CD14-positive monocyte (primary cell): ENCODE results near the gene LPCAT3. TPM values are rescaled to one million over a fixed set of nuclear protein-coding genes. Genes with fewer than 3 reads are reported as not detected.
A peak's percentile ranks its signal among the peaks of the same experiment; 100 is the strongest.

Experiments
- DNase-seq, 3 donors: peaks; one replicate each; pipeline ENCODE4 v3.0.0-alpha.2; 2011 to 2022
- H2AFZ ChIP-seq: 2 replicates; pipeline ENCODE4 v1.6.0; 2012; ENCODE audit warnings: mild to moderate bottlenecking, low read depth, low read length, inconsistent platforms; ENCODE audit not compliant: insufficient read depth, poor library complexity, severe bottlenecking
- H3K27ac ChIP-seq, 2 donors: 1 replicate in 1 of 2; 2 replicates in 1 of 2; pipeline ENCODE4 v1.5.1; 2012 to 2013; ENCODE audit warnings: low read length in 2 of 2, control low read depth in 1 of 2, inconsistent platforms in 1 of 2, low read depth in 1 of 2, mild to moderate bottlenecking in 1 of 2
- H3K27me3 ChIP-seq, 2 donors: one replicate each; pipeline versions ENCODE4 v1.6.0 to v1.6.1; 2011 to 2013; ENCODE audit warnings: low read length in 2 of 2; ENCODE audit not compliant: control insufficient read depth in 2 of 2, insufficient read depth in 2 of 2
- H3K36me3 ChIP-seq, 2 donors: replicated peaks in 1 of 2; 1 replicate in 1 of 2; 2 replicates in 1 of 2; pipeline versions ENCODE4 v1.5.1 to v1.6.1; 2012 to 2013; ENCODE audit warnings: low read length in 2 of 2, control low read depth in 1 of 2, inconsistent platforms in 1 of 2, mild to moderate bottlenecking in 1 of 2; ENCODE audit not compliant: insufficient read depth in 2 of 2, control insufficient read depth in 1 of 2
- H3K4me1 ChIP-seq, 2 donors: 1 replicate in 1 of 2; 2 replicates in 1 of 2; pipeline versions ENCODE4 v1.5.1 to v1.6.1; 2012 to 2013; ENCODE audit warnings: low read length in 2 of 2, control low read depth in 1 of 2, inconsistent platforms in 1 of 2, mild to moderate bottlenecking in 1 of 2, moderate library complexity in 1 of 2; ENCODE audit not compliant: insufficient read depth in 2 of 2, control insufficient read depth in 1 of 2
- H3K4me2 ChIP-seq: replicated peaks from 2 replicates; pipeline ENCODE3; 2012; ENCODE audit warnings: low read length, moderate library complexity, mild to moderate bottlenecking; ENCODE audit not compliant: poor library complexity, severe bottlenecking; ENCODE audit errors: extremely low read depth
- H3K4me3 ChIP-seq, 3 experiments: fragments of 200-600 bp in 1 of 3; sonication (generic) in 1 of 3; replicated peaks in 1 of 3; 1 replicate in 2 of 3; 2 replicates in 1 of 3; pipeline ENCODE4 v1.5.1; 2011 to 2013; ENCODE audit warnings: low read length in 3 of 3, mild to moderate bottlenecking in 3 of 3, control low read depth in 2 of 3, low read depth in 2 of 3, inconsistent platforms in 1 of 3, moderate library complexity in 1 of 3
- H3K79me2 ChIP-seq: 2 replicates; pipeline ENCODE4 v1.6.0; 2012; ENCODE audit warnings: mild to moderate bottlenecking, control low read depth, inconsistent platforms, low read length, moderate library complexity; ENCODE audit not compliant: insufficient read depth
- H3K9ac ChIP-seq: 2 replicates; pipeline ENCODE4 v1.6.0; 2017; ENCODE audit warnings: low read length, mild to moderate bottlenecking; ENCODE audit not compliant: insufficient read depth, poor library complexity, severe bottlenecking
- H3K9me3 ChIP-seq, 2 donors: replicated peaks in 1 of 2; 1 replicate in 1 of 2; 2 replicates in 1 of 2; pipeline versions ENCODE4 v1.5.1 to v1.6.1; 2012 to 2013; ENCODE audit warnings: low read length in 2 of 2, control low read depth in 1 of 2; ENCODE audit not compliant: control insufficient read depth in 1 of 2, insufficient read depth in 1 of 2
- H4K20me1 ChIP-seq: 2 replicates; pipeline ENCODE4 v1.6.0; 2012; ENCODE audit warnings: mild to moderate bottlenecking, low read length, control low read depth, moderate library complexity; ENCODE audit not compliant: insufficient read depth
- H3K27ac Mint-ChIP-seq, 7 donors: one replicate each; pipeline ENCODE4 v1.8.0; 2020; ENCODE audit warnings: mild to moderate bottlenecking in 7 of 7, mixed read lengths in 7 of 7, moderate library complexity in 6 of 7, inconsistent platforms in 2 of 7
- H3K27me3 Mint-ChIP-seq, 3 donors: one replicate each; pipeline ENCODE4 v1.8.0; 2021 to 2022; ENCODE audit warnings: low read depth in 3 of 3, mild to moderate bottlenecking in 3 of 3, mixed read lengths in 3 of 3, moderate library complexity in 3 of 3, inconsistent platforms in 1 of 3
- H3K36me3 Mint-ChIP-seq, 2 donors: one replicate each; pipeline ENCODE4 v1.8.0; 2020; ENCODE audit warnings: mixed read lengths in 2 of 2, inconsistent platforms in 1 of 2, mild to moderate bottlenecking in 1 of 2
- H3K4me1 Mint-ChIP-seq: one replicate; pipeline ENCODE4 v1.8.0; 2020; ENCODE audit warnings: mild to moderate bottlenecking, mixed read lengths
- H3K4me3 Mint-ChIP-seq, 2 donors: one replicate each; pipeline ENCODE4 v1.8.0; 2020; ENCODE audit warnings: mild to moderate bottlenecking in 2 of 2, mixed read lengths in 2 of 2, moderate library complexity in 1 of 2
- H3K9me3 Mint-ChIP-seq, 7 donors: one replicate each; pipeline ENCODE4 v1.8.0; 2020 to 2022; ENCODE audit warnings: mixed read lengths in 7 of 7, mild to moderate bottlenecking in 6 of 7, moderate library complexity in 6 of 7, inconsistent platforms in 2 of 7
- CTCF ChIP-seq: fragments of 200-600 bp; IDR thresholded peaks from one replicate; pipeline ENCODE4 v1.8.0; 2022; ENCODE audit warnings: antibody characterized with exemption, mild to moderate bottlenecking
- WGBS: methylation state at CpG from one replicate; pipeline ENCODE4 v1.1.5; 2013; ENCODE audit warnings: missing lambda C conversion rate; ENCODE audit not compliant: insufficient coverage; 5-methylcytosine and 5-hydroxymethylcytosine counted together
- intact Hi-C, 2 donors: fragments of 100-400 bp; cut with micrococcal nuclease; formaldehyde crosslinking; loops; one replicate each; pipeline versions ENCODE4 v1.15.0 to v1.15.1; 2023
- polyA plus RNA-seq, 3 donors: library from polyadenylated mRNA; depleted of rRNA in 1 of 3; unstranded in 2 of 3; stranded (reverse) in 1 of 3; fragments of 300-500 nt in 2 of 3; fragments of >200 nt in 1 of 3; fragmentation: Illumina TruSeq in 2 of 3; gene quantifications; 1 replicate in 2 of 3; 2 replicates in 1 of 3; pipeline ENCODE4 v1.2.3, GENCODE V29; 2012 to 2021

The LPCAT3 gene
- polyA plus RNA-seq, 3 donors: 50.9 to 62.7 (median 54.1) TPM

GRCh38 chr12:6968426-6968825 lies 49.9 kb downstream of the LPCAT3 start:
- H3K27me3 Mint-ChIP-seq: peaks cover 0 to 3% (median 3%) of the 10 kb centered on the region in 3 donors
- no peaks in the 10 kb centered on the region for H3K9me3 Mint-ChIP-seq
- TF ChIP-seq CTCF: no peak
- H3K9me3 ChIP-seq: no peaks in the 10 kb centered on the region
- H3K4me1 Mint-ChIP-seq: peaks cover 48% of the 10 kb centered on the region
- peaks cover 32 to 47% of the 10 kb centered on the region in 2 donors for H3K4me1 ChIP-seq
- H3K27me3 ChIP-seq: no peaks in the 10 kb centered on the region
- no peak overlapping the region for H3K4me3 Mint-ChIP-seq
- intact Hi-C loops: no loop called here
- H3K4me2 ChIP-seq: no peak overlapping the region
- peak overlapping the region in 1 of 7 donors; percentile 20 for H3K27ac Mint-ChIP-seq
- no peak overlapping the region for H3K27ac ChIP-seq
- H3K9ac ChIP-seq: no peak overlapping the region
- peaks cover 36 to 41% of the 10 kb centered on the region in 2 donors for H3K36me3 ChIP-seq
- peaks cover 4% of the 10 kb centered on the region for H4K20me1 ChIP-seq
- peaks cover 52% of the 10 kb centered on the region for H3K79me2 ChIP-seq
- peaks cover 36 to 45% of the 10 kb centered on the region in 2 donors for H3K36me3 Mint-ChIP-seq
- no peak for DNase-seq
- no peak overlapping the region for H3K4me3 ChIP-seq
- H2AFZ ChIP-seq: no peak overlapping the region
- 97% methylated on average over 5 of the region's 9 CpGs for WGBS

- Histone ChIP-seq H3K27ac (no peak overlapping the region), H4K20me1 (peaks cover 4% of the 10 kb centered on the region), H3K9ac (no peak overlapping the region), H3K9me3 (no peaks in the 10 kb centered on the region), H2AFZ (no peak overlapping the region), H3K4me1 (peaks cover 39 to 55% of the 10 kb centered on the region in 2 donors), H3K4me3 (no peak overlapping the region), H3K79me2 (peaks cover 47% of the 10 kb centered on the region), H3K36me3 (peaks cover 36 to 41% of the 10 kb centered on the region in 2 donors), H3K27me3 (no peaks in the 10 kb centered on the region), H3K4me2 (no peak overlapping the region)
- no peak for DNase-seq
- WGBS: 97% methylated on average over 5 of the region's 10 CpGs
- Mint-ChIP-seq H3K27ac (peak overlapping the region in 2 of 7 donors; percentile 43 to 58), H3K27me3 (peaks cover 0 to 3% (median 3%) of the 10 kb centered on the region in 3 donors), H3K36me3 (peaks cover 36 to 43% of the 10 kb centered on the region in 2 donors), H3K9me3 (peaks cover 0 to 2% (median 0%) of the 10 kb centered on the region in 7 donors), H3K4me1 (peaks cover 50% of the 10 kb centered on the region), H3K4me3 (no peak overlapping the region)
- TF ChIP-seq CTCF: no peak
- intact Hi-C loops: no loop called here
Measured at GRCh38 chr12:6967651-6968100, 50.6 kb downstream of the LPCAT3 start.
